ENCODE results near the gene RFX1. TPM values are rescaled to one million over a fixed set of nuclear protein-coding genes. Genes with fewer than 3 reads are reported as not detected.

Gene RFX1
- total RNA-seq, 1 donor from 2014 or later = 4.2 TPM

- no peak for DNase-seq (ENCODE audit: low read depth)
- H3K4me3 ChIP-seq (ENCODE audit: low read depth, low read length) = no peak overlapping the region
- no peak for TF ChIP-seq CTCF (conservative IDR thresholded peaks at IDR 0.05; ENCODE audit: low read depth, low read length)
Observed at GRCh38 chr19:13995878-13996765, 10.0 kb downstream of the RFX1 start.

- H3K4me3 ChIP-seq (ENCODE audit: low read depth, low read length) = no peak overlapping the region
- DNase-seq (ENCODE audit: low read depth) = no peak
- no peak for TF ChIP-seq CTCF (conservative IDR thresholded peaks at IDR 0.05; ENCODE audit: low read depth, low read length)
Observed at GRCh38 chr19:13995017-13995728, 10.9 kb downstream of the RFX1 start.

GRCh38 chr19:13993590-13994300 lies 12.4 kb downstream of the RFX1 start:
- no peak for DNase-seq (ENCODE audit: low read depth)
- no peak for TF ChIP-seq CTCF (conservative IDR thresholded peaks at IDR 0.05; ENCODE audit: low read depth, low read length)

GRCh38 chr19:13992025-13992424 lies 14.1 kb downstream of the RFX1 start:
- DNase-seq (ENCODE audit: low read depth) = no peak
- TF ChIP-seq CTCF (conservative IDR thresholded peaks at IDR 0.05; ENCODE audit: low read depth, low read length) = no peak
- H3K4me3 ChIP-seq (ENCODE audit: low read depth, low read length) = no peak overlapping the region

More at GRCh38 chr19:13993590-13994300, 12.4 kb downstream of the RFX1 start:
- no peak overlapping the region for H3K4me3 ChIP-seq (ENCODE audit: low read depth, low read length)

- no peak for TF ChIP-seq CTCF (conservative IDR thresholded peaks at IDR 0.05; ENCODE audit: low read depth, low read length)
- H3K4me3 ChIP-seq (ENCODE audit: low read depth, low read length) = no peak overlapping the region
- no peak for DNase-seq (ENCODE audit: low read depth)
Observed at GRCh38 chr19:13990085-13990484, 16.0 kb downstream of the RFX1 start.

GRCh38 chr19:13989487-13989886 lies 16.6 kb downstream of the RFX1 start:
- TF ChIP-seq CTCF (conservative IDR thresholded peaks at IDR 0.05; ENCODE audit: low read depth, low read length) = no peak
- no peak overlapping the region for H3K4me3 ChIP-seq (ENCODE audit: low read depth, low read length)
- no peak for DNase-seq (ENCODE audit: low read depth)

Measured in epithelial cell of proximal tubule (primary cell).